Measurements from ENCODE around the gene SPTAN1.
"Not testable (repeated sequence)": the region's sequence is repeated elsewhere in the genome, so short reads cannot be mapped to it uniquely, and the experiment has no call there.

The SPTAN1 gene

DNA sequence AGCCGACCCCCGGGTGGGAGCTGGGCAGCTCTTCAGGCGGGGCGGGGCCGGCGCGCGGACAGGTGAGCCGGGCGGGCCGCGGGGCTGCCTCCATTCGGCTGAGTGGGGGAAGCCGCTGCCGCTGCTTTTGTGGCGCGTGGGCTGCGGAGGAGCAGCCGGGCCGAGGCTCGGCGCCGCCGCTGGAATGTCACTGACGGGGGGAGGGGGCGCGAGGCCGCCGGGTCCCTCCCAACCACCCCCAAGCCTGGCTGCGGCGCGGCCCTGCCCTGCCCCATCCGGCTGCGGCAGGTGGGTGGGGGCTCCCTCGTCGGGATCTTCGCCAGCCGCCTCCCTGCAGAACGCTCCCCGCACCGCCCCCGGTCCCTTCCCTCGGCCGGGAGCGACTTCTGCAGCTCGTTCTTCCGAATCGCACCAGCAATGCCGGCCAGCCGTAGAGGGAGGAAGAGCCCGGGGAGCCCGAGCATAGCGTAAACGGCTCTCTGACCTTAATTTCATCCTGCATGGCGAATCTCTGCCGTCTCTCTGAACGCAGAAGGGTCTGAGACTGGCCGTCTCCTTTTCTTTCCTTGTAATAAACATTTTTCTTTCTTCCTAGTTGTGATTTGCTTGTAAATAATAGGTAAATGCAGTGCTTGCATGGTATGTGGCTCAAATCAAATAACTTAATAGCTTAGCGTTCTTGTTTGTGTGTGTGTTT, 505 bp downstream of the SPTAN1 start:
- DNase-seq (ENCODE audit: low spot score), result peak; percentile 81

DNA sequence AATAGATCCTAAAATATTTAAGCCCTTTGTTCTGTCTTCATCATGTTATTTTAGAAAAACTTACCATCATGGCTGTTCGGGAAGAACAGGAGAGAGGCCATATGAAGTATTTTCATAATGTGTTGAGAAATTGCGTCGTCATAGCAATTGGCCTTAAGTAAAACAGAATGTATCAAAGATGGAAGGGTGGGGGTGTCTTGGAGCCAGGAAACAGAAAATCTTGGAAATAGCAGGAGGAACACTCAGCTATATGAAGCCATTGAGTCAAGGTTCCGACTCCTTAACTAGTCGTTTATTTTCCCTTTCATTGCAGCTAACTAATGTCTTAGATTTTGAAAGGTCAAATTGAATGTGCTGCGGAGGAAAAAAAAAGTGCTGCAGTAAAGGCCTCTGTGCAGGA, 1.3 kb downstream of the SPTAN1 start:
- no peak for DNase-seq (ENCODE audit: low spot score)

DNA sequence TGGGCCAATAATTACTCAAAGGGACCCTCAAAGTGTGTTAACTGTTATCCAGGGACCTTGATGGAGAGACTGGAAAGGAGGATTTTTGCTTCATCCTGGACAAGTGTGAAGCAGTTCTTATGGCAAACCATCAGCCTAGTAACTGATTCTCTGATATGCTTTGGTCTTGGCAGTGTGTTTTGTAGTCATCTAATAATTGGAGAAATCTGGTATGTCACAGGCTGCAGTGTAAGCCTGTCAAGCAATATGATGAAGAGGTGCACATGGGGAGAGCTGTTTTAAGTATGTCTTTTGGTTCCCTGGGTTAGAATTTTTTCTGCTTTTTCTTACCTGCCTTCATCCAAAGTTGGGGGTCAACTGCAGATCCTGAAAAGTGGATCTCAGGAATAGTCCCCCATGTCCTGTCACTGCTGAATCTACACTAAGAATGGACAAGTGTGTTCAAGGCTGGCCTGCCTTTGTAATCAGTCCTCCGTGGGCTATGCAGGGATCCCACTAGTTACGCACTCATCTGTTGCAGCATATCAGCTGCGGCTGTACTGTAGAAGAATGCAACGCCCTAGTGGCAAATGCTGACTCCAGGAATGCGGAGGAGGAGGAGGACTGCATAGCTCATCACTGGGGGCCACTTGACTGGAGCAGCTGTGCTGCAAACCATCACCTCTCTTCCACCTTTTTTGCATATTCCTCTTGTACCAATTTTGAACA, 1.9 kb downstream of the SPTAN1 start:
- DNase-seq (ENCODE audit: low spot score), result peak; percentile 66

DNA sequence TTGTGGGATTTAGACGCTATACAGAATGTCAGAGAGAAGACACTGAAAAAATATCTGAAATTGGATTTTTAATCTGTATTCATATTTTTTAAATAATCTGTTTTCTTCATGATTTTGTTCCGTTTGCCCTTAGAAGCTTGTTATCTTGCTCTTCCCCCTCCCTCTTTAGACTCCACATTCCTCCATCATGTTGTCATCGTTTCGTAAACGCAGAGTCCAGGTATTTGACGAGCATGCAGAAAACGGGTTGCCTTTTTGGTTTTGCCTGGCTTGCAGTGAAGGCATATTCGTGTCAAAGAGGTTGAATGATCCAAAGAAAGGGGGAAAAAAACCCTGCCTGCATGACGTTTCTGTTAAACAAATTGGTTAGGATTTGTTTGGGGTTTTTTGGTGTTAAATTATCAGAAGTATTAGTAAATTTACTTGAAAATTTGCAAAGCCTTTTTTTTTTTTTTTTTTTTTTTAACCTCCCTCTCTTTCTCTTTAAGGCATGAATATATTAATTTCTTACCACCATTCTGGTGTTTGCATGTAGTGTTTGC, 2.9 kb downstream of the SPTAN1 start:
- no peak for DNase-seq (ENCODE audit: low spot score)

DNA sequence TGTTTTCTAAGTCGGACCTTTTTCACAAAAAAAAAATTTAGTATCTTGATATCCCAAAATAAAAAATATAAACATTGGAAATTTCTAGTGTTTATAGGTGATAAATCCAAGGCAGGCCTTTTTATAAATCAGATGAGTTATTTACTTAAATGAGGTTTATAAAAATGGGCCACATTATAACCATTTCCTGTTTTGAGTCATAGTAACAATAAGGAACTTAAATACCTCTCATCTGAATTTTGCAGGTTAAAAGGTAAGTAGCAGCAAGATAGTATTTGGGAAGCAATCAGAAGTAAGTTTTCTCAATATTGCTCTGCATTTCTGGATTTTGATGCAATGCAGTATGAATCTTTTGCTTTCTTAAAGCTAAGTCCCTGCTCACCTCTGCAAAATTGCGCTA, 3.9 kb downstream of the SPTAN1 start:
- no peak for DNase-seq (ENCODE audit: low spot score)

DNA sequence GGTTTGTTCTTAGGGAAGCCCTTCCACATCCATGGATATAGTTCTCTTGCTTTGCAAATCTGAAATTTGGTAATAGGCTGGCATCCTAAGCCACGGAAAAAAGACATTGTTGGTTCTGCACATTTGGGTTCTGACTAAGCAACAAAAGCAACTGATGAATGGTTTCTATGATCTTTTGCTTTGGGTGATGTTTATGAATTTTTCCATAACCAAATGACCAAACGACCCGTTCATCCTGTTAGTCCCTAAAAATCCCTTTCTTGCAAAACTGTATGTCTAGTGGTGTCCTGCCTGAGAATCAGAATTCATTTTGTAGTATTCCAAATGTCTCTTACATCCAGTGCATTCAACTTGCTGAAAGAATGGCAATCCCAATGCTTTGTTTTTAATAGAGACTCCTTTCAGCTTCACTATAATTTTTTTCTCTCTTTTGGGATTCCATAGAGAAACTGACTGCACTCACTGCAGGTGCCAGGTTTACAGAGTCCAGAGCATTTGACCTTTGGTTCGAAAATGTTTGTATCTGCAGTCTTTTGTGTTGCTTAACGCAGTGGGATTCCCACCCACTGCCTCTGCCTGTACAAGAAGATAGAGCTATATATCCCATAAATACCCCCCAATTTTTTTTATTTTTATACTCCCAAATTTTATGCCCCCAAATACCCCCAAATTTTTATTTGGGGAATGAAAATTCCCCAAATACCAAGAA, 4.7 kb downstream of the SPTAN1 start:
- DNase-seq (ENCODE audit: low spot score), result no peak

DNA sequence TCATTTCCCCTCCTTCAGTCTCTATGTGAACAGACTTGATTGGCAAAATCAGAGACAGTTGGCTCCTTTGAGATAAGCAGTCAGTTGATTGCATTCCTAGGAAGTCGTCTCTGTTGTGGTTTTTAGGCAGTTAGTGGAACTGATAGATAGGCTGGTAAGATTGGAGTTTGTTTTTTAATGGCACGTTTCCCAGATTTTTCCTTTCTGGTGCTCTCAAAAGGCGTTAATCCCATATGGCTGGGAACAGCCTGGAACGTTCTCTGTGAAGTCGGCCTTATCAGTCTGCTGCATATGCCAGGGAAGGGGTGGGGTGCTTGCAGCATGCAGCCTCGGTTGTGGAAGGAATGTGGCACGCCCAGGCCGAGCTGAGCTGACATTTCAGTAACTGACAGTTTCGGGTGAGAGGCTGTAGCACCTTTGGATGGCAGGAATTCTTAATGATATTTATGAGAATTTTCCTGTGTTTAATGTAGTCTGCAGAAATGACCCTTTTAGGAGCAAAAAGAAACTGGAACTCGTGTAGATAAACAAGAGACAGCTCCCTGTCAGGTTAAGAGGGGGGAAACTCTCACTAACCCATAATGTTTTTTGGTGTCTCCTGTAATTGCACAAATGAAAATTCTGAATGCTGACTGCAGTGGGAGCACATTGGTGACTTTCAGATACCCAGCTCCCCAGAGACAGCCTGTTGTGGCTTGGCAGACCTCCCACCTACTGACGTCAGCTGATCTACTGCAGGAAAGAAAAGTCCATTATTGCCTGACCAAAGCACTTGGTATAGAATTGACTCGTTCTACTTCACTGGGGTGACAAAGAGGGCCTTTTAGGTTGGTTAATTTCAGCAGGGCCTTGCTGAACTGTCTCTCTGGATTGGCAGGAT, 6.3 kb downstream of the SPTAN1 start:
- DNase-seq (ENCODE audit: low spot score), result peak; percentile 70

DNA sequence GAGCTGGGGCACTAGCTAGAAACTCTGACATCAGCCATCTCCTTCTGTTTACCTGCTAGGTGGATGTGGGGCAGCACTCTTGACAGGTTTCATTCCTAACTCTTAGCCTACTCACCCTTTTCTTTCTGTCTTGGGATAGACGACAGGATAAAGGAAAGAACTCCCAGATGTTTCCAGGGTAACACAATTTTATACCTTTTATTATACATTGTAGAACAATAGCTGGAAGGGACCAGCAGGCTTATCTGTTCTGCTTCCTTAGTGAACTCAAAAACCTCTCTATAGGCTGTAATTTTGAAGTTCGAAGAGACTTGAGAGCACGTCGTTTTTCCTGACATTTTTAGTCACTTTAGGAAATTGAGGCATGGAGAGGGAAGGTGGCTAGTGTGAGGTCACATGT, 13.2 kb downstream of the SPTAN1 start:
- DNase-seq (ENCODE audit: low spot score), result no peak

DNA sequence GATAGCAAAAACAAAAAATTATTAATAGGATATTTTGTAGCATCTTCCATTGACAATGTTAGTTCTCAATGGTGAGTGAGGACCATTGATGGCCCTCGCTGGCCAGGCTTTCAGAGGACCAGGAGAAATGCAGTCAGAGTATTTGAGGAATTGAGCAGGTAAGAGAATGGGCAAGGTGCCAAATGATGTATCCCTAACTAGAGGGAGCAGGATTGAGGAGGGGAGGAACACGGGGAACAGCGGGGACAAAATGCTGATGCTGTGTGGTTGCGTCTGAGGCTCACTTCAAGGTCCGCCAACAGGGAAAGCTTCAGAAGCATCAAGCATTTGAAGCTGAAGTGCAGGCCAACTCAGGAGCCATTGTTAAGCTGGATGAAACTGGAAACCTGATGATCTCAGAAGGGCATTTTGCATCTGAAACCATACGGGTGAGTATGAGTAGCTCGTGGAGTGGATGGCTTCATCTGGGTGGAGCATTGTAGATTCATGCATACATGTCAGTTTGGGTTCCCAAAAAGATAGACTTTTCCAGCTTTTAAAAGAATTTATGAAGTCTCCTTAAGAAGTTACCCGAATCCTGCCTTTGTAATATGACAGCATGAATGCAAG, 16.2 kb downstream of the SPTAN1 start:
- DNase-seq (ENCODE audit: low spot score), result no peak

DNA sequence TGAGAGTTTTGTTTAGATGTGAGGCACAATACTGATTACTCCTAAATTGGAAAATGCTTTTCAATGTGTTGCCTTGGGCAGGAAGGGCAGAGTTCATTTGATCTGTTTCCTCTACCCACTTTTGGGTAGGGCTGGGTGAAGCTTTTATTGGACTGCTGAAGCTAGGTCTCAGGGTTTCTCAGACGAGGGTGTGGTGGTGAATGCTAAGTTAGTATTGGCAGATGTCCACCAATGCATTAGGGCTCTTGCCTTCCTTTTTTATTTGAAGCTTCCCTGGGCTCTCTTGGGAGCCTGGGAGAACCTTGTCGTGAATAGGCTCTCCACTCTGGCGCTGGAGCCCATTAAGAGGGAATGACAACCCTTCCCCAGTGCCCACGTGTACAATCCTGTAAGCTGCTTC, 23.1 kb downstream of the SPTAN1 start:
- no peak for DNase-seq (ENCODE audit: low spot score)

DNA sequence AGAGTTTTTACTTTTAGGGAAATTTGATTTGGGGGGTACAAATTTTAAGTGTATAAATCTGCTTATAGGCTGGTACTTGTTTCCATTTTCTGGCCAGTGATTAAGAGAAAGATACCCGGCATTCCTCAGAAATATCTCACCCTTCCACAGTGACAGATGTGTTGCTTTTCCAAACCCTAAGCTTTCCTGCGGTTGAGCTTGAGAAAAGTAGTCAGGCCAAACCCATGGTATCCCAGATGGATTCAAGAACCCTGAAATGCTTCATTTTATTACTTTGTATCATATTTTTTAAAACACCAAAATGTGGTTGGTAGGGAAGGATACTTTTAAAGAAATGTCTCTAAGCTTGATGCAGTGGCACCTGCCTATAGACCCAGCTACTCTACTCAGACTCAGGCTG, 23.5 kb downstream of the SPTAN1 start:
- no peak for DNase-seq (ENCODE audit: low spot score)

DNA sequence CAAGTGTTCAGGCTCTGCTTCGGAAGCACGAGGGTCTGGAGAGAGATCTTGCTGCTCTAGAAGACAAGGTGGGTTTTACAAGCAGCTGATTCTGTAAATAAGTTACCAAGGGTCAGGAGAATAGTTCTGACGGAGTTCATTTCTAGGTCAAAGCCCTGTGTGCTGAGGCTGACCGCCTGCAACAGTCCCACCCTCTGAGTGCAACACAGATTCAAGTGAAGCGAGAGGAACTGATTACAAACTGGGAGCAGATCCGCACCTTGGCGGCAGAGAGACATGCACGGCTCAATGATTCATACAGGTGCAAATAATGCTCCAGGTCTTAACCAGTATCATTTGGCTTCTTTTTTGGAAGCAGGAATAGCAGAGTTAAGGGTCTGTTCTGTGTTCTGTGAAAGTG, 24.8 kb downstream of the SPTAN1 start:
- DNase-seq (ENCODE audit: low spot score), result no peak

DNA sequence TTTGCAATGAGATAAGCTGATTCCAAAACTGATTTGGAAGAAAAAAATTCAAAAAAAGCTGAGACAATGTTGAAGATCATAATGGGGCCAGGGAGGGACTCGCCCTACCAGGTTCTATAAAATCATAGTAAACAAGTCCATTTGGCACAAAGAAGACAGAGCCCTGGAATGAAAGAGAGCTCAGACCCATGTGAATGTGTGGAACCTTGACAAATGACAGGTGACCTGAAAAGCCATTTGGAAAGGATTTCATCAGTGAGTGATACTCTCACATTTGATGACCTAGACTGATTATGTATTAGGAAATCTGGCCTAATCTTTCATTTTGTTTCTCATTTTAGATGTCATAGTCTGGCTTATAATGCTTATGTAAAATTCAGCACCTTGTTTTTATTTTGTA, 26.8 kb downstream of the SPTAN1 start:
- DNase-seq (ENCODE audit: low spot score), result no peak

DNA sequence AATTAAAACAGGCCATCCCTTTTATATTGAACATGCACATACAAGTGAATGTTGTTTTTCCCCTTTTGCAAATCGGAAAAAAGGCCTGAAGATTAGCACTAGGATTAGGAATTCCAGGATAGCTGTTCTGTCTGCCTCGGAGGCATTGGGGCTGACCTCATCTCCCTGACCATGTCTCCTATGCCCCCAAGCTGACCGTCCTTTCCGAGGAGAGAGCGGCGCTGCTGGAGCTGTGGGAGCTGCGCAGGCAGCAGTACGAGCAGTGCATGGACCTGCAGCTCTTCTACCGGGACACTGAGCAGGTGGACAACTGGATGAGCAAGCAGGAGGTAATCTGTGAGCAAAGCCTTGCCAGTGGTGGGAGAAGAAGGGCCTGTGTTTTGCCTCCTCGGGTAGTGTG, 28.3 kb downstream of the SPTAN1 start:
- DNase-seq (ENCODE audit: low spot score), result no peak

DNA sequence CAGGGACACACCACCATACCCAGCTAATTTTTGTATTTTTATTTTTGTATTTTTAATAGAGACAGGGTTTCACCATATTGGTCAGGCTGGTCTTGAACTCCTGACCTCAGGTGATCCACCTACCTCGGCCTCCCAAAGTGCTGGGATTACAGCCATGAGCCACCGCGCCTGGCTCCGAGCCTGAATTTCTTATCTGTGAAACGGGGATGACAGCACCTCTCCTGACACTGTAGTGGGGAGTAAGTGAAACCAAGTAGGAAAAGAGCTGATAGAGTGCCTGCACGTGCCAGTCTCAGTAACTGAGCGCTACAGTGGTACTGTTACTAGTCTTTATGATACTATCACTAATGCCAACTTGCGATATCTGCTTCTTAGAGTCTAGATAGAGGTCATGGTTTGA, 32.8 kb downstream of the SPTAN1 start:
- DNase-seq (ENCODE audit: low spot score), result not testable (repeated sequence)

DNA sequence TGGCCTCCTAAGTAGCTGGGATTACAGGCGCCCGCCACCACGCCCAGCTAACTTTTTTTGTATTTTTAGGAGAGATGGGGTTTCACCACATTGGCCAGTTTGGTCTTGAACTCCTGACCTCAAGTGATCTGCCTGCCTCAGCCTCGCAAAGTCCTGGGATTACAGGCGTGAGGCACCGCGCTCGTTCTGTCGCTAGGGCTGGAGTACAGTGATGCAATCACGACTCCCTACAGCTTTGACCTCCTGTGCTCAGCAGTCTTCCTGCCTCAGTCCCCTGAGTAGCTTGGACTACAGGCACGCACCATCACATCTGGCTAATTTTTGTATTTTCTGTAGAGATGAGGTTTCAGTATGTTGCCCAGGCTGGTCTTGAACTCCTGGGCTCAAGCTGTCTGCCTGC, 34.5 kb downstream of the SPTAN1 start:
- not testable (repeated sequence) for DNase-seq (ENCODE audit: low spot score)

DNA sequence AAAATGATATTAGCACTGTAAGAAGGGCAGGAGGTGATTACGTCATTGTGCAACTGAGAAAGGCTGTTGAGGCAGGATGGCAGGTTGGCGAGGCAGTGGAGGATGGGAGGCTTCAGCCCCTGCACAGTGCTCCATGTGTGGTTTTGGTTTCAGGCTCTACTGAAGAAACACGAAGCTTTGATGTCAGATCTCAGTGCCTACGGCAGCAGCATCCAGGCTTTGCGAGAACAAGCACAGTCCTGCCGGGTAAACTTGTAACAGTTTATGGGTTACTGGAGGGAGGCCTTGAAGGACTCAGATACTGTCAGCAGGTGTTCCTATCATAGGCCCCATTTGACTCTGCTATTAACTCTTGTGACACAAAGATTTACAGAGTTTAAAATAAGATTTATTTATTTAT, 35.1 kb downstream of the SPTAN1 start:
- DNase-seq (ENCODE audit: low spot score), result no peak

DNA sequence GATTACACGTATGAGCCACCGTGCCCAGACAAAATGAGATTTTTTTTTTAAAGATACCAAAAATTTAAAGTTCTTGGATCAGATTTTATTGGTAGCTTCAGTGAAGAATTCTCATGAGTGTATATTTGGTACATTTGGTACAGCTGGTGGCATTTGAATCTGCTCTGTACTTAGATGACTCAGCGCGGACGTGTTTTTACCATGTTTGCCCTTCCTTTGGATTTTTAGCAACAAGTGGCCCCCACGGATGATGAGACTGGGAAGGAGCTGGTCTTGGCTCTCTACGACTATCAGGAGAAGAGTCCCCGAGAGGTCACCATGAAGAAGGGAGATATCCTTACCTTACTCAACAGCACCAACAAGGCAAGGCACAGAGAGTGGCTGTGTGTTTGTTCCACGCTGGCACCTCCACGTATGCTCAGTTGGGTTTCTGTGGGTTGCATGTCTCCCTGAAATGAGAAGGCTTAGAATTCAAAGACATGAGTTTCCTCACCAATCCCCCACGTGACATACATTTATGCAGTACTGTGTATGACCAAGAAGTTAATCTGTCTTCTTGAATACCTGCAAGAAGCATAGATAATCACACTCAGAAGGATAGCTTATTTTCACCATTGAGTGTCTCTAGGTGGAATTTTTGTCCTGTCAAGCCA, 36.3 kb downstream of the SPTAN1 start:
- no peak for DNase-seq (ENCODE audit: low spot score)

DNA sequence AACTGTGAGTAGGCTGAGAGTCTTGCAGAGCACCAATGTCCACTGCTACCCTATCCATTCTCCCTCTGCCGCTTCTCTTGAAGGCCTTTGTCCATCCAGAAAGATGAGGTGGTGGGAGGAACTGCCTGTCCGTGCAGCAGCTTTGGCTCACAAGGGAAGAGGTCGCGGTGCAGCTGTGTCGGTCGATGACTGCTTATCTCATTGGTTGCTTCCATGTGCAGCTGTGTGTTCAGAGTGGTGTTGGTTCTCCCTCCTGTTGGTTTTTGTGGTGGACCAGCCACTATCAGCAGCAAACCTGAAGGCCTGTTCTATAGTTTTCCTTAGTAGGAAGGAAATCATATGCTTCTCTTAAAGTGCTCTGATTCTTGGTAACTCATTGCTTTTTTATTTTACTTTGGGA, 40.7 kb downstream of the SPTAN1 start:
- no peak for DNase-seq (ENCODE audit: low spot score)

DNA sequence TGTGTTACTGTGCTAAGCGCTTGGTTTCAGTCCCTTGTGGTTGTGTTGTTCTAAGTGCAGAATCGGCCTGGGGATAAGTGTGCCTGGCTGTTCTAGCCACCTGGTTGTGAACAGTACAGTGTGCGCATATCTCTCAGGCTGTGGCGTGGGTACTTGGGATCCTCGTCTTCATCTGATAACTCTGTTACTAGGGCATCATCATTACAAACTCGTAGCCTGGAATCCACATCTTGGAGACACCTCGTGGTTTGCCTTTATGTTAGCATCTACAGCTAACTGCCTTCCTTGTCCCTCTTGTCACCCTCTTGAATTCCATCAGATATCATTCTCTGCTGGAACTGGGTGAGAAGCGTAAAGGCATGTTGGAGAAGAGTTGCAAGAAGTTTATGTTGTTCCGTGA, 41.5 kb downstream of the SPTAN1 start:
- no peak for DNase-seq (ENCODE audit: low spot score)

DNA sequence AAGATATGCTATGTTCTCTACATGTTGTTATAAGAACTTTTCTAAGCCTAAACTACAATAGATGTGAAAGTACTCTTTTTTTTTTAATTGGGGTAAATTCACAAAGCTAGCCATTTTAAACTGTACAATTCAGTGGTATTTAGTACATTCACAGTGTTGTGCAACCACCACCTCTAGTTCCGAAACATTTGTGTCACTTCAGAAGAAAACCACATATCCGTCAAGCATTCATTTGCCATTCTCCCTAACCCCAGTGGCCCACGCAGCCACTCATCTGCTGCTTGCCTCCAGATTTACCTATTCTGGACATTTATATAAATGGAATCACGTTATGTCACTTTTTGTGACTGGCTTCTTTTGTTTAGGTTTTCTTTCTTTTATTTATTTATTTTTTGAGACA, 43.1 kb downstream of the SPTAN1 start:
- DNase-seq (ENCODE audit: low spot score), result no peak

Data from left forelimb (tissue), 1 donor.